HG02571 (cell line): ENCODE measurements around the gene GADD45GIP1.
A peak's percentile ranks its signal among the peaks of the same experiment; 100 is the strongest.
"Not testable (repeated sequence)": the region's sequence is repeated elsewhere in the genome, so short reads cannot be mapped to it uniquely, and the experiment has no call there.

Experiments
- ATAC-seq: cut with Tn5 transposase; IDR thresholded peaks from one replicate; pipeline ENCODE4 v1.9.1; 2021; ENCODE audit warnings: mild to moderate bottlenecking, moderate library complexity; ENCODE audit not compliant: unreplicated experiment

Gene GADD45GIP1

GRCh38 chr19:12944104-12944674, 12.8 kb downstream of the GADD45GIP1 start:
- no peak for ATAC-seq

- ATAC-seq = no peak
These were observed 13.5 kb downstream of the GADD45GIP1 start for GRCh38 chr19:12943437-12944044.

- ATAC-seq = no peak
These were observed 16.1 kb downstream of the GADD45GIP1 start for GRCh38 chr19:12940897-12941296.

- no peak for ATAC-seq
These were observed 17.0 kb downstream of the GADD45GIP1 start for GRCh38 chr19:12939975-12940423.

GRCh38 chr19:12938779-12939601, 18.0 kb downstream of the GADD45GIP1 start:
- no peak for ATAC-seq

GRCh38 chr19:12937927-12938778, 18.9 kb downstream of the GADD45GIP1 start, which contains the start of gene CALR:
Gene CALR (plus strand): TSS chr19:12938609. CDS start chr19:12938680, 71 bp downstream.
- ATAC-seq = peak; percentile 86

GRCh38 chr19:12937093-12937926, 19.7 kb downstream of the GADD45GIP1 start:
- no peak for ATAC-seq

GRCh38 chr19:12936582-12936981, 20.4 kb downstream of the GADD45GIP1 start:
- no peak for ATAC-seq

- no peak for ATAC-seq
These were observed 22.0 kb downstream of the GADD45GIP1 start for GRCh38 chr19:12935071-12935470.

- no peak for ATAC-seq
These were observed 23.5 kb downstream of the GADD45GIP1 start, which contains the start of gene FARSA for GRCh38 chr19:12933287-12934072. Gene FARSA (minus strand): TSS chr19:12933711. CDS start chr19:12933696, 15 bp downstream.

- no peak for ATAC-seq
These were observed 24.4 kb downstream of the GADD45GIP1 start for GRCh38 chr19:12932392-12933286.

GRCh38 chr19:12930002-12930645, 26.9 kb downstream of the GADD45GIP1 start:
- no peak for ATAC-seq

- ATAC-seq = no peak
These were observed 32.3 kb downstream of the GADD45GIP1 start for GRCh38 chr19:12924621-12925310.

GRCh38 chr19:12922959-12923358, 34.1 kb downstream of the GADD45GIP1 start:
- ATAC-seq = no peak

- no peak for ATAC-seq
These were observed 36.0 kb downstream of the GADD45GIP1 start for GRCh38 chr19:12921047-12921446.

GRCh38 chr19:12918253-12918652, 38.8 kb downstream of the GADD45GIP1 start:
- ATAC-seq = no peak

- not testable (repeated sequence) for ATAC-seq
These were observed 41.2 kb downstream of the GADD45GIP1 start for GRCh38 chr19:12915860-12916259.
